ENCODE measurements around the gene DNAL4. TPM values are rescaled to one million over a fixed set of nuclear protein-coding genes. Genes with fewer than 3 reads are reported as not detected.
A peak's percentile ranks its signal among the peaks of the same experiment; 100 is the strongest.

Gene DNAL4
- total and polyA plus RNA-seq, 2 donors (not counting 1 experiment from before 2014, with no cell fraction given), result 9.9 to 10.3 TPM

GRCh38 chr22:38754751-38755154 is 39.2 kb downstream of the DNAL4 start:
- peak overlapping the region; percentile 99 for H3K27ac Mint-ChIP-seq
- ChIA-PET CTCF (interaction anchor here (1.0 to 1.6 kb wide), 4 partner anchors 11 to 24 kb away, joined by 3 to 7 read pairs (median 3); no protein-coding TSS in a partner anchor), POLR2A (interaction anchor here (0.6 to 0.9 kb wide), 5 partner anchors 22 to 697 kb away, joined by 3 to 11 read pairs (median 7); no protein-coding TSS in a partner anchor)
- peaks cover 1 to 36% of the 10 kb centered on the region in 2 experiments for H3K36me3 ChIP-seq (replicated peaks in 1 of 2; ENCODE audit: control extremely low read depth in 1 of 2, control insufficient read depth in 1 of 2, extremely low read depth in 1 of 2, insufficient read depth in 2 of 2, low read length in 1 of 2)
- H3K9me3 ChIP-seq (ENCODE audit: control extremely low read depth in 1 of 3, control insufficient read depth in 2 of 3, insufficient read depth in 1 of 3, low read length in 2 of 3), result peaks cover 0 to 8% (median 0%) of the 10 kb centered on the region in 3 donors
- H3K79me2 ChIP-seq (ENCODE audit: control insufficient read depth, insufficient read depth, low read length), result peaks cover 53% of the 10 kb centered on the region
- peaks cover 73% of the 10 kb centered on the region for H3K4me1 Mint-ChIP-seq
- H3K4me3 Mint-ChIP-seq, result peak overlapping the region; percentile 100
- peaks cover 65 to 82% of the 10 kb centered on the region in 2 donors for H3K4me1 ChIP-seq (ENCODE audit: control insufficient read depth in 2 of 2, insufficient read depth in 2 of 2, low read length in 2 of 2)
- H4K20me1 ChIP-seq (ENCODE audit: control insufficient read depth, insufficient read depth, low read length, poor library complexity, severe bottlenecking), result peaks cover 19% of the 10 kb centered on the region
- WGBS (ENCODE audit: insufficient coverage), result 5% methylated on average over 9 of the region's 12 CpGs
- H3K27ac ChIP-seq (ENCODE audit: low read length in 2 of 2), result peak overlapping the region; percentile 71 to 81
- DNase-seq (no peak), ATAC-seq (ENCODE audit: low read depth) (no peak)
- H3K4me2 ChIP-seq (replicated peaks; ENCODE audit: low read depth, low read length, poor library complexity, severe bottlenecking), result peak overlapping the region; percentile 96
- peak overlapping the region; percentile 91 for H3K9ac ChIP-seq (ENCODE audit: low read length)
- intact Hi-C loops (cut with micrococcal nuclease), result loop anchor here (1.0 to 10.0 kb wide), 6 partner anchors 49 to 563 kb away; partner anchors contain the start of genes CBX6, DDX17, GTPBP1 and NPTXR
- TF ChIP-seq CTCF (IDR thresholded peaks at IDR 0.05) (no peak), EZH2 (IDR thresholded peaks at IDR 0.05; ENCODE audit: borderline replicate concordance, insufficient read depth, low read depth, low read length, poor library complexity, severe bottlenecking) (no peak)
- H3K9me3 Mint-ChIP-seq (ENCODE audit: insufficient read depth), result no peaks in the 10 kb centered on the region
- H3K27me3 ChIP-seq (replicated peaks in 1 of 4; ENCODE audit: control extremely low read depth in 1 of 4, control insufficient read depth in 3 of 4, insufficient read depth in 4 of 4, low read length in 3 of 4), result no peaks in the 10 kb centered on the region
- no peaks in the 10 kb centered on the region for H3K27me3 Mint-ChIP-seq
- H2AFZ ChIP-seq (ENCODE audit: insufficient read depth, low read depth, low read length, poor library complexity, severe bottlenecking), result peak overlapping the region; percentile 40
- H3K4me3 ChIP-seq (ENCODE audit: control extremely low read depth in 1 of 5, extremely low read depth in 1 of 5, insufficient read depth in 1 of 5, low read depth in 2 of 5, low read length in 4 of 5), result peak overlapping the region; percentile 59 to 97 (median 82)

All from B cell (primary cell).